Uterus (tissue), 2 donors: ENCODE results near the gene CCDC78.

Experiments
- CTCF ChIP-seq, 4 experiments: fragments of 200-600 bp in 2 of 4; fragments of 450-650 bp in 2 of 4; sonication (generic) in 2 of 4; IDR thresholded peaks; one replicate each; pipeline ENCODE4 v1.5.1; 2016 to 2019; ENCODE audit warnings: antibody characterized with exemption in 4 of 4, mild to moderate bottlenecking in 2 of 4, moderate library complexity in 1 of 4
- POLR2A ChIP-seq, 2 donors: fragments of 450-650 bp; IDR thresholded peaks; one replicate each; pipeline ENCODE4 v1.6.1; 2016; ENCODE audit warnings: antibody characterized with exemption in 2 of 2, mild to moderate bottlenecking in 1 of 2, moderate library complexity in 1 of 2

DNA sequence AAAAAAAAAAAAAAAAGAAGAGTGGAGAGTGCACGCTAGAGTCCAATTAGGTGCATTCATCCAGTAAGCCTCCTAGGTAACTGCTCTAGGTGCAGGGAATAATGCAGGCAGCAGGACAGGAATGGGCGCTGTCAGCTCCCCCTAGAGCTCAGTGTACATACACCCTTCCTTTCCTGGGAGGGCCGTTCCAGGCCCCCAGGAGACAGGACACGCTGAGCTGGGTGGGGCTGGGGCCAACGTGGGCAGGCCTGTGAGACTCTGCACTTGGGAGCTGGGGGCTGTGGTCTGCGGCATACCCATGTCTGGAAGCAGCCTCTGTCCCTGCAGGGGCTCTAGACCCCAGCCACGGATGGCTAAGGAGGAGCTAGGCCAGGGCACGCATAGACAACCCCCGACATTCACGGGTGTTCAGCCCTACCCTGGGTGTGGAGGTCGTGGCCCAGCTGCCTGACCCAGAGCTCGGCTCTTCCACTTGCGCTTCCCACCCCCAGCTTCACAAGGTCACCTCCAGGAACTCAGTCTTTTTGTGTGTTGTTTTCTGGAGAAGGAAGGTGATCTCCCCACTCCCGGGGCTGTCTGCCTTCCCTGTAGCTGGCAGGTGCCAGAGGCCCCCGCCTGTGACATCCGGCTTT is 6.3 kb downstream of the CCDC78 start:
- TF ChIP-seq CTCF (IDR thresholded peaks at IDR 0.05) = no peak
- TF ChIP-seq POLR2A (IDR thresholded peaks at IDR 0.05) = no peak
